ENCODE results near the gene CDK6. TPM values are rescaled to one million over a fixed set of nuclear protein-coding genes. Genes with fewer than 3 reads are reported as not detected.

CDK6 gene
- total and polyA plus RNA-seq, 2 experiments from 2014 or later, result 28.7 to 81.6 TPM

- H3K27me3 ChIP-seq, result no peaks in the 10 kb centered on the region
- no peaks in the 10 kb centered on the region for H3K36me3 ChIP-seq
- no peak for TF ChIP-seq CTCF (IDR thresholded peaks at IDR 0.05; ENCODE audit: low read depth, low read length)
- peaks cover 45% of the 10 kb centered on the region for H3K4me1 ChIP-seq (ENCODE audit: low read depth)
- no peak for DNase-seq (ENCODE audit: low read depth in 1 of 2, low spot score in 1 of 2)
- no peak overlapping the region for H3K4me3 ChIP-seq
- H3K27ac ChIP-seq, result no peak overlapping the region
- no peaks in the 10 kb centered on the region for H3K9me3 ChIP-seq (ENCODE audit: low read depth)
These were observed 6.3 kb downstream of the CDK6 start for GRCh38 chr7:92830027-92830426.

DNA sequence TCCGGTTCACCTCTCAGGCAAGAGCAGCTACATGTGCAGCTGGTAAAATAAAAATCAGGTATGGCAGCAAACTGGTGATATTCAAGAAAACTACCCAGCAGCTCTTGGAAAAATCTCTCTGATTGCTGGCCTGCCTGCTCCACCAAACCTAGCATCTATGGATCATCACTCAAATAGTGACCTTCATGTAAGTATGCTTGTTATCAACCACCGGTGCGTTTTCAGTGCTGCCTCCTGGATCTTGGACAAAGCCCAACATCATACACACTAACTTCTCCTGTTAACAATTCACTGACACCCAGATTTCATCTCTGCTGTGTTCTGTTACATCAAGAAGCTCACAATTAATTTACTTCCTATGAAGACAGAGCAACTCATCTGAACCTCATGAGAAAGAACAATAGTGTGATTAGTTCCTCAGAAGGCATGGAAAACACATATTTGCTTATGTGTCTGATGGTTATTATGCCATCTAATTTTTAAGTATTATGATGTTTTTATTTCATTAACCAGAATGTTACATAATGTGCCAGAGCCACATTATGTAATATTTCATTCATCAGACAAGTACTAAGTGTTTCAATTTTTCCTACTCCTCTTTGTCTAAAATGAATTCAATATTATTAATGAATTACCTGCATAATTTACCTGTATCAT lies 8.8 kb downstream of the CDK6 start:
- H3K9me3 ChIP-seq (ENCODE audit: low read depth), result no peaks in the 10 kb centered on the region
- no peaks in the 10 kb centered on the region for H3K27me3 ChIP-seq
- no peaks in the 10 kb centered on the region for H3K36me3 ChIP-seq
- H3K4me1 ChIP-seq (ENCODE audit: low read depth), result peaks cover 45% of the 10 kb centered on the region
- DNase-seq (ENCODE audit: low read depth in 1 of 2, low spot score in 1 of 2), result peak; percentile 36 to 48
- no peak for TF ChIP-seq CTCF (IDR thresholded peaks at IDR 0.05; ENCODE audit: low read depth, low read length)
- H3K27ac ChIP-seq, result no peak overlapping the region
- no peak overlapping the region for H3K4me3 ChIP-seq

DNA sequence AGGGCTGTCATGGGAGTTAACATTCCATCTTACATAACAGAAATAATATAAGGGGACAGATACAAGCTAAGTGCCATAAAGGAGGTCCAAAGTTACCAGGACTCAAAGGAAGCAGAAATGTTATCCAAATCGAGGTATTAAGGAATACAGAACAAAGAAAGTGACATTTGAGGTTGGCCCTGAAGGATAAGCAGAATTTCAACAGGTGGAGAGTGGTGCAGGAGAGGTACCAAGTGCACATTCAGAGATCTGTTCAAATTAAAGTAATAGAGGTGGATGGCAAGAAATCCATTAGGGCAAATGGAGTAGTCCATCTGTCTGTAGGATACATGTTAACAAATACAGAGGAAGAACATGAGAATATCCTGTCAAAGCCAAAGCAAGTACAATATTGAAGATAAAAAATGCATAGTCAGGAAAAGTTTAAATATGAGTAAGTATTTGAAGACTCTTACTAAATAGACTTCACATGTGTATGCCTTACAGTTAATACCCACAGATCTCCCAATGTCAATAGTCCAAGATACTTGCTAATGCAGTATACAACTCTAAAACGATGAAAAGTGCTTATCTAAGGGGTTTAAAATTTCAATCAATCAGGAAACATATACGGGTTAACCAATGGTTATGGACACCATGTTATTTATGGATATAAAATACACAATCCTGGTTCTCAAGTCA lies 10.0 kb downstream of the CDK6 start:
- Histone ChIP-seq H3K27ac (no peak overlapping the region), H3K36me3 (no peaks in the 10 kb centered on the region), H3K9me3 (ENCODE audit: low read depth) (no peaks in the 10 kb centered on the region), H3K4me3 (no peak overlapping the region), H3K4me1 (ENCODE audit: low read depth) (peaks cover 35% of the 10 kb centered on the region), H3K27me3 (no peaks in the 10 kb centered on the region)
- no peak for DNase-seq (ENCODE audit: low read depth in 1 of 2, low spot score in 1 of 2)
- TF ChIP-seq CTCF (IDR thresholded peaks at IDR 0.05; ENCODE audit: low read depth, low read length), result no peak

- Histone ChIP-seq H3K4me3 (no peak overlapping the region), H3K27me3 (no peaks in the 10 kb centered on the region), H3K36me3 (no peaks in the 10 kb centered on the region), H3K27ac (no peak overlapping the region), H3K4me1 (ENCODE audit: low read depth) (peaks cover 25% of the 10 kb centered on the region), H3K9me3 (ENCODE audit: low read depth) (no peaks in the 10 kb centered on the region)
- no peak for DNase-seq (ENCODE audit: low read depth in 1 of 2, low spot score in 1 of 2)
- no peak for TF ChIP-seq CTCF (IDR thresholded peaks at IDR 0.05; ENCODE audit: low read depth, low read length)
These were observed 11.4 kb downstream of the CDK6 start for GRCh38 chr7:92824901-92825480.

GRCh38 chr7:92824450-92824849 lies 11.9 kb downstream of the CDK6 start:
- H3K27me3 ChIP-seq, result no peaks in the 10 kb centered on the region
- DNase-seq (ENCODE audit: low read depth in 1 of 2, low spot score in 1 of 2), result no peak
- no peaks in the 10 kb centered on the region for H3K36me3 ChIP-seq
- H3K9me3 ChIP-seq (ENCODE audit: low read depth), result no peaks in the 10 kb centered on the region
- H3K4me1 ChIP-seq (ENCODE audit: low read depth), result peaks cover 19% of the 10 kb centered on the region
- H3K4me3 ChIP-seq, result no peak overlapping the region
- H3K27ac ChIP-seq, result no peak overlapping the region
- TF ChIP-seq CTCF (IDR thresholded peaks at IDR 0.05; ENCODE audit: low read depth, low read length), result no peak
